ENCODE results near the gene CELF4.
A peak's percentile ranks its signal among the peaks of the same experiment; 100 is the strongest.

CELF4 gene

GRCh38 chr18:37565101-37565976, at the start of gene CELF4:
TSS of gene CELF4 (minus strand) at chr18:37565798.
- no peaks in the 10 kb centered on the region for H3K36me3 ChIP-seq (ENCODE audit: low read depth)
- DNase-seq (ENCODE audit: low spot score), result no peak
- H3K4me1 ChIP-seq (ENCODE audit: insufficient read depth, poor library complexity, severe bottlenecking), result no peaks in the 10 kb centered on the region
- no peaks in the 10 kb centered on the region for H3K9me3 ChIP-seq (ENCODE audit: severe bottlenecking)
- peak within 1 kb of the TSS; percentile 18 for H3K4me3 ChIP-seq (ENCODE audit: severe bottlenecking)
- peaks cover 96% of the 10 kb centered on the region for H3K27me3 ChIP-seq (ENCODE audit: insufficient read depth, poor library complexity, severe bottlenecking)
- peak; percentile 43; the same call in 2 of the 3 replicates for ATAC-seq (ENCODE audit: low read depth)
- TF ChIP-seq, protein P1, sequence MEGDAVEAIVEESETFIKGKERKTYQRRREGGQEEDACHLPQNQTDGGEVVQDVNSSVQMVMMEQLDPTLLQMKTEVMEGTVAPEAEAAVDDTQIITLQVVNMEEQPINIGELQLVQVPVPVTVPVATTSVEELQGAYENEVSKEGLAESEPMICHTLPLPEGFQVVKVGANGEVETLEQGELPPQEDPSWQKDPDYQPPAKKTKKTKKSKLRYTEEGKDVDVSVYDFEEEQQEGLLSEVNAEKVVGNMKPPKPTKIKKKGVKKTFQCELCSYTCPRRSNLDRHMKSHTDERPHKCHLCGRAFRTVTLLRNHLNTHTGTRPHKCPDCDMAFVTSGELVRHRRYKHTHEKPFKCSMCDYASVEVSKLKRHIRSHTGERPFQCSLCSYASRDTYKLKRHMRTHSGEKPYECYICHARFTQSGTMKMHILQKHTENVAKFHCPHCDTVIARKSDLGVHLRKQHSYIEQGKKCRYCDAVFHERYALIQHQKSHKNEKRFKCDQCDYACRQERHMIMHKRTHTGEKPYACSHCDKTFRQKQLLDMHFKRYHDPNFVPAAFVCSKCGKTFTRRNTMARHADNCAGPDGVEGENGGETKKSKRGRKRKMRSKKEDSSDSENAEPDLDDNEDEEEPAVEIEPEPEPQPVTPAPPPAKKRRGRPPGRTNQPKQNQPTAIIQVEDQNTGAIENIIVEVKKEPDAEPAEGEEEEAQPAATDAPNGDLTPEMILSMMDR (IDR thresholded peaks at IDR 0.05; ENCODE audit: poor library complexity, severe bottlenecking), result no peak
- no peak within 1 kb of the TSS for H3K27ac ChIP-seq (ENCODE audit: poor library complexity, severe bottlenecking)

DNA sequence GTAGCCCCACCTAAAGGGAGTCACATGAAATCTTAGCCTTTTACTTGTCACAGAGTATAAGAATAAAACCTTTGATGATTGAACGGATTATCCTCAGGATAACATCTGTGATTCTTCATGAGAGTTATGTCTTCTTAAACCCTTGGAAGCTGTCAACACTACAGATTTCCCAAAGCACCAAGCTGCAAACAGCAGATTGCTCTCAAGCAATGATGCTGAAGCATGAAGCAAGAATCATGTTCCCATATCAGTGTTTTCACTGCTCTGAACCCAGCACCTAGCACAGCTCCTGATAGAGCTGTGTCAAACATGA, 47.6 kb upstream of the CELF4 start:
- TF ChIP-seq, protein P1 (IDR thresholded peaks at IDR 0.05; ENCODE audit: poor library complexity, severe bottlenecking), result no peak
- Histone ChIP-seq H3K4me3 (ENCODE audit: severe bottlenecking) (no peak overlapping the region), H3K36me3 (ENCODE audit: low read depth) (no peaks in the 10 kb centered on the region), H3K27ac (ENCODE audit: poor library complexity, severe bottlenecking) (no peak overlapping the region), H3K27me3 (ENCODE audit: insufficient read depth, poor library complexity, severe bottlenecking) (no peaks in the 10 kb centered on the region), H3K9me3 (ENCODE audit: severe bottlenecking) (no peaks in the 10 kb centered on the region), H3K4me1 (ENCODE audit: insufficient read depth, poor library complexity, severe bottlenecking) (no peaks in the 10 kb centered on the region)
- no peak for DNase-seq (ENCODE audit: low spot score)
- no peak for ATAC-seq (ENCODE audit: low read depth)

DNA sequence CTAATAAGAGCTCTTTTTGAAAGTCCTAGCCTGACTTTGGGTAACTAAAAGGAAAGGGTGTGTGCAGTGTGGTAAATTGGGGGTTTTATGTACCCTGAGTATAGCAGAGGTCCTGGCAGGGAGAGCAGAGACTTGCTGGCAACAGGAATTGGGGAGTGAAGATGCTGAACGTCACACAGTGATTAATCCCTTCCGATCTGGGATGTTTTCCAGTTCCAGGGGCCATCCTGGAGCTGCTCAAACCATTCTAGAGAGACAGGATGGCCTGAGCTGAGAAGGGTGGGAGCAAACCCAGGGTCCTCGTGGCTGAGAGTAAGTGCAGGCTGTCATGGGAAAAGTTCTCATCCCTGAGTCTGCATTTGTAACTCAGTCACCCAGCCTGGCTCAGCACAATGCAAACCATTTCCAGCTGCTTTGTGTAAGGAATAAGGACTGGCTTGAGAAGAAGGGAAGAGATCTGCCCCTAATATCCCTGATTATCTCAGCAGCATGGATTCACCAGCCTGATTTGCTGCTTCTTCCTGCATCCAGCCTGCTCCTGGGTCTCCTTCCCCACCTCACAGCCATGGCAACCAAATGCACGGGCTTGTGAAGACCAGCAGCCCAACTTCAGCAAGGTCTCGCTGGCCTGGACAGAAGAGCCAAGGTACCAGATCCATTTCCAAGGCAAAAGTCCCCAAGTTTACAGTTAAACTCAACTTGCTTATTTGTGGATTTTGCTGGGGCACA, 47.1 kb upstream of the CELF4 start:
- no peaks in the 10 kb centered on the region for H3K9me3 ChIP-seq (ENCODE audit: severe bottlenecking)
- no peaks in the 10 kb centered on the region for H3K36me3 ChIP-seq (ENCODE audit: low read depth)
- H3K4me1 ChIP-seq (ENCODE audit: insufficient read depth, poor library complexity, severe bottlenecking), result no peaks in the 10 kb centered on the region
- H3K27ac ChIP-seq (ENCODE audit: poor library complexity, severe bottlenecking), result no peak overlapping the region
- ATAC-seq (ENCODE audit: low read depth) (no peak), DNase-seq (ENCODE audit: low spot score) (no peak)
- TF ChIP-seq, protein P1 (IDR thresholded peaks at IDR 0.05; ENCODE audit: poor library complexity, severe bottlenecking), result no peak
- H3K27me3 ChIP-seq (ENCODE audit: insufficient read depth, poor library complexity, severe bottlenecking), result no peaks in the 10 kb centered on the region
- no peak overlapping the region for H3K4me3 ChIP-seq (ENCODE audit: severe bottlenecking)

GRCh38 chr18:37611614-37612279, 46.1 kb upstream of the CELF4 start:
- Histone ChIP-seq H3K4me3 (ENCODE audit: severe bottlenecking) (no peak overlapping the region), H3K9me3 (ENCODE audit: severe bottlenecking) (no peaks in the 10 kb centered on the region), H3K27me3 (ENCODE audit: insufficient read depth, poor library complexity, severe bottlenecking) (no peaks in the 10 kb centered on the region), H3K36me3 (ENCODE audit: low read depth) (no peaks in the 10 kb centered on the region), H3K27ac (ENCODE audit: poor library complexity, severe bottlenecking) (no peak overlapping the region), H3K4me1 (ENCODE audit: insufficient read depth, poor library complexity, severe bottlenecking) (no peaks in the 10 kb centered on the region)
- DNase-seq (ENCODE audit: low spot score) (no peak), ATAC-seq (ENCODE audit: low read depth) (no peak)
- TF ChIP-seq, protein P1 (IDR thresholded peaks at IDR 0.05; ENCODE audit: poor library complexity, severe bottlenecking), result no peak

Measured in RWPE2 (cell line).